Mesenchymal stem cell (in vitro differentiated cells and primary cell): Measurements from ENCODE around the gene NINJ2.

Experiments
- DNase-seq: peaks from one replicate; pipeline ENCODE4 v3.0.0-alpha.2; 2013
- H2AFZ ChIP-seq: one replicate; pipeline ENCODE4 v1.6.1; 2013; ENCODE audit warnings: low read depth, mild to moderate bottlenecking, control low read depth, inconsistent platforms, low read length, moderate library complexity
- H2AK5ac ChIP-seq: 2 replicates; pipeline ENCODE4 v1.6.1; 2013; ENCODE audit warnings: low read length, moderate library complexity, mild to moderate bottlenecking, inconsistent platforms; ENCODE audit not compliant: severe bottlenecking
- H2BK120ac ChIP-seq: one replicate; pipeline ENCODE4 v1.6.1; 2013; ENCODE audit warnings: low read depth, mild to moderate bottlenecking, inconsistent platforms, low read length, moderate library complexity
- H2BK12ac ChIP-seq, 2 experiments: one replicate each; pipeline ENCODE4 v1.6.1; 2013; ENCODE audit warnings: inconsistent platforms in 2 of 2, low read length in 2 of 2, mild to moderate bottlenecking in 2 of 2, moderate library complexity in 2 of 2, control low read depth in 1 of 2
- H2BK15ac ChIP-seq: one replicate; pipeline ENCODE4 v1.6.1; 2013; ENCODE audit warnings: mild to moderate bottlenecking, low read depth, inconsistent platforms; ENCODE audit not compliant: poor library complexity, severe bottlenecking
- H2BK5ac ChIP-seq: 2 replicates; pipeline ENCODE4 v1.6.1; 2013; ENCODE audit warnings: low read depth, mild to moderate bottlenecking, low read length, control low read depth, inconsistent platforms; ENCODE audit not compliant: poor library complexity, severe bottlenecking
- H3K14ac ChIP-seq, 2 experiments: one replicate each; pipeline ENCODE4 v1.6.1; 2013; ENCODE audit warnings: inconsistent platforms in 2 of 2, low read length in 2 of 2, control low read depth in 1 of 2, mild to moderate bottlenecking in 1 of 2, moderate library complexity in 1 of 2
- H3K18ac ChIP-seq, 2 experiments: one replicate each; pipeline ENCODE4 v1.6.1; 2013; ENCODE audit warnings: inconsistent platforms in 2 of 2, low read length in 2 of 2, control low read depth in 1 of 2, low read depth in 1 of 2, mild to moderate bottlenecking in 1 of 2
- H3K23ac ChIP-seq, 2 experiments: one replicate each; pipeline ENCODE4 v1.6.1; 2013; ENCODE audit warnings: inconsistent platforms in 2 of 2, low read length in 2 of 2, mild to moderate bottlenecking in 2 of 2, moderate library complexity in 2 of 2, control low read depth in 1 of 2
- H3K27ac ChIP-seq: 2 replicates; pipeline ENCODE4 v1.5.1; 2013; ENCODE audit warnings: mild to moderate bottlenecking, moderate library complexity, low read length, control low read depth, inconsistent platforms; ENCODE audit not compliant: poor library complexity, severe bottlenecking
- H3K27me3 ChIP-seq, 2 experiments: 2 replicates each; pipeline versions ENCODE4 v1.6.1 to v1.7.0; 2013; ENCODE audit warnings: low read length in 2 of 2, mild to moderate bottlenecking in 2 of 2, moderate library complexity in 2 of 2, control low read depth in 1 of 2, inconsistent platforms in 1 of 2; ENCODE audit not compliant: control insufficient read depth in 1 of 2, insufficient read depth in 1 of 2
- H3K36me3 ChIP-seq, 2 experiments: 2 replicates each; pipeline versions ENCODE4 v1.6.1 to v1.7.0; 2013; ENCODE audit warnings: low read length in 2 of 2, control low read depth in 1 of 2, inconsistent platforms in 1 of 2, low read depth in 1 of 2, mild to moderate bottlenecking in 1 of 2; ENCODE audit not compliant: insufficient read depth in 2 of 2, control insufficient read depth in 1 of 2
- H3K4ac ChIP-seq, 2 experiments: one replicate each; pipeline ENCODE4 v1.6.1; 2013; ENCODE audit warnings: inconsistent platforms in 2 of 2, low read length in 2 of 2, mild to moderate bottlenecking in 2 of 2, moderate library complexity in 2 of 2, control low read depth in 1 of 2, low read depth in 1 of 2
- H3K4me1 ChIP-seq: 2 replicates; pipeline ENCODE4 v1.6.1; 2013; ENCODE audit warnings: low read depth, low read length, control low read depth; ENCODE audit not compliant: control insufficient read depth, insufficient read depth
- H3K4me2 ChIP-seq: 2 replicates; pipeline ENCODE4 v1.6.1; 2013; ENCODE audit warnings: low read length, mild to moderate bottlenecking, inconsistent platforms; ENCODE audit not compliant: poor library complexity, severe bottlenecking
- H3K4me3 ChIP-seq, 2 experiments: 2 replicates each; pipeline versions ENCODE4 v1.5.1 to v1.7.0; 2013; ENCODE audit warnings: low read length in 2 of 2, mild to moderate bottlenecking in 2 of 2, control low read depth in 1 of 2, low read depth in 1 of 2; ENCODE audit not compliant: insufficient read depth in 1 of 2
- H3K79me1 ChIP-seq: replicated peaks from 2 replicates; pipeline ENCODE4 v1.6.1; 2013; ENCODE audit warnings: mild to moderate bottlenecking, control low read depth, low read length, inconsistent platforms; ENCODE audit not compliant: poor library complexity, severe bottlenecking
- H3K9ac ChIP-seq: 2 replicates; pipeline ENCODE4 v1.7.0; 2013; ENCODE audit warnings: mild to moderate bottlenecking, low read length, moderate library complexity
- H3K9me3 ChIP-seq: 2 replicates; pipeline ENCODE4 v1.7.0; 2013; ENCODE audit warnings: mild to moderate bottlenecking, low read length; ENCODE audit not compliant: control insufficient read depth
- H4K8ac ChIP-seq: one replicate; pipeline ENCODE4 v1.6.1; 2013; ENCODE audit warnings: inconsistent platforms, mild to moderate bottlenecking, low read length, moderate library complexity
- H4K91ac ChIP-seq: one replicate; pipeline ENCODE4 v1.6.1; 2013; ENCODE audit warnings: mild to moderate bottlenecking, low read length, inconsistent platforms
- WGBS: methylation state at CpG from one replicate; pipeline ENCODE4 v1.1.7; 2013; ENCODE audit warnings: mixed read lengths; 5-methylcytosine and 5-hydroxymethylcytosine counted together

The NINJ2 gene

DNA sequence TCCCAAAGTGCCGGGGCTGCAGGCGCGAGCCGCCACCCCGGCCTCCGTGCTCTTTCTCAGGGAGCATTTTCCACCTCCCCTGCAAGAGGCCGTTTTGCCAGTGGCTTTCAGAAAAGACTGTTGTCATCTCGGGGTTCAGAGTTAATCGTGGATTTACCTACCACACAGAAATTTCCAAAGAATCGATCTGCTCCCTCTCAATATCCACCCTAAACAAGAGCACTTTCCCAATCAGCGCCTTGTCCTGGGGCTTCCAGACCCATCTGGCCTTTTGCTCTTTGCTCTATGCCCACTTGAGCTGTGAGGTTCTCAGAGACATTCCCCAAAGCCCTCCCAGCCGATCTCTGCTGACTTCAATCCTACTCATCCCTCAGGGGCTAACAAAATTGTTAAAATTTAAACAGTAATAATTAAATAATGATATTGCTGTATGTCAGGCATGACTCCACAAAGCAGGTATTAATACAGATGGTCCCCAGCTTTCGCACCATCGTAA, 86.6 kb downstream of the NINJ2 start:
- H3K23ac ChIP-seq, result no peak overlapping the region
- H3K4me2 ChIP-seq, result no peak overlapping the region
- peaks cover 2% of the 10 kb centered on the region for H3K79me1 ChIP-seq
- H2BK12ac ChIP-seq, result peak overlapping the region in 1 of 2 experiments; percentile 57
- peak overlapping the region; percentile 83 for H3K9ac ChIP-seq
- H2BK15ac ChIP-seq, result peak overlapping the region; percentile 33
- no peak overlapping the region for H2AK5ac ChIP-seq
- H3K4me1 ChIP-seq, result peaks cover 10% of the 10 kb centered on the region
- H3K18ac ChIP-seq, result peak overlapping the region; percentile 18 to 72
- peak overlapping the region; percentile 99 for H4K8ac ChIP-seq
- H4K91ac ChIP-seq, result peak overlapping the region; percentile 55
- peak overlapping the region; percentile 62 for H2BK120ac ChIP-seq
- H3K27ac ChIP-seq, result no peak overlapping the region
- H3K4ac ChIP-seq, result peak overlapping the region in 1 of 2 experiments; percentile 60
- peak overlapping the region; percentile 86 for H2AFZ ChIP-seq
- no peak overlapping the region for H3K14ac ChIP-seq
- peak overlapping the region in 1 of 2 experiments; percentile 28 for H3K4me3 ChIP-seq
- 97% methylated on average over 13 of the region's 14 CpGs for WGBS
- H3K36me3 ChIP-seq, result no peaks in the 10 kb centered on the region
- no peak overlapping the region for H2BK5ac ChIP-seq
- H3K27me3 ChIP-seq, result peaks cover 0 to 3% of the 10 kb centered on the region in 2 experiments
- no peak for DNase-seq
- no peaks in the 10 kb centered on the region for H3K9me3 ChIP-seq

DNA sequence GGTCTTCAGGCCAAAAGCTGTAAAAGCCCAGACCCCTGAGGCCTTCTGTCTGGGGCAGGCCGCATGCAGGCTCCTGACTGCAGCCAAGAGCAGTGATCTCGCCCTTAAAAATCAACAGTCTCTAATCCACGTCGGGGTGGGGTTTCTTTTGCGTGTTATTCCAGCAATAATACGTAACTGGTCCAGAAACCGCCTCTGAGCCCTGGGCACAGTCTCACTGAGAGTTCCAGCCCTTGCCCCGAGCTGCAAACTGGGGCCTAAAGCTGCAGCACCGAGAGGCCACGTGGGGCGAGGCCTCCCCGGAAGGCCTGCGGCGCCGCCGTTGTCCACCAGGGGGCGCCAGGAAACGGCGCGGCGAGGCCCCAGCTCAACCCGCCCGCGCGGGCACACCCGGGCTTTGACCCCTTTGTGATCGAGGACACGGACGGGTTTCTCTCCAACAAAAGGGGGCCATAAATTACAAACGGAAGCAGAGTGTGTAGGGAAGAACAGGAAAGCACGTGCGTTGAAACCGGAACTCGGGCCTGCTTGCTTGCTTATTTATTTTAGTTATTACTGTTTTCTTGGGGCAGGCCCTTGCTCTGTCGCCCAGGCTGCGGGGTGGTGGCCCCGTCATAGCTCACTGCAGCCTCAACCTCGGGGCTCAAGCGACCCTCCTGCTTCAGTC, 87.2 kb downstream of the NINJ2 start:
- H2BK120ac ChIP-seq, result peak overlapping the region; percentile 62
- no peaks in the 10 kb centered on the region for H3K9me3 ChIP-seq
- 16% methylated on average over 39 of the region's 39 CpGs for WGBS
- H3K14ac ChIP-seq, result no peak overlapping the region
- peak overlapping the region; percentile 83 for H3K9ac ChIP-seq
- H4K8ac ChIP-seq, result peak overlapping the region; percentile 99
- peak; percentile 55 for DNase-seq
- peak overlapping the region; percentile 38 to 72 for H3K18ac ChIP-seq
- peak overlapping the region; percentile 43 for H3K4me2 ChIP-seq
- H3K23ac ChIP-seq, result no peak overlapping the region
- H2AFZ ChIP-seq, result peak overlapping the region; percentile 86
- H3K4ac ChIP-seq, result peak overlapping the region in 1 of 2 experiments; percentile 76
- H2BK15ac ChIP-seq, result peak overlapping the region; percentile 89
- H2AK5ac ChIP-seq, result no peak overlapping the region
- H3K4me1 ChIP-seq, result peaks cover 13% of the 10 kb centered on the region
- H3K27me3 ChIP-seq, result no peaks in the 10 kb centered on the region
- H4K91ac ChIP-seq, result peak overlapping the region; percentile 55
- H3K79me1 ChIP-seq, result peaks cover 2% of the 10 kb centered on the region
- H3K27ac ChIP-seq, result no peak overlapping the region
- peak overlapping the region; percentile 11 to 57 for H2BK12ac ChIP-seq
- no peak overlapping the region for H2BK5ac ChIP-seq
- H3K36me3 ChIP-seq, result no peaks in the 10 kb centered on the region
- H3K4me3 ChIP-seq, result peak overlapping the region in 1 of 2 experiments; percentile 28

DNA sequence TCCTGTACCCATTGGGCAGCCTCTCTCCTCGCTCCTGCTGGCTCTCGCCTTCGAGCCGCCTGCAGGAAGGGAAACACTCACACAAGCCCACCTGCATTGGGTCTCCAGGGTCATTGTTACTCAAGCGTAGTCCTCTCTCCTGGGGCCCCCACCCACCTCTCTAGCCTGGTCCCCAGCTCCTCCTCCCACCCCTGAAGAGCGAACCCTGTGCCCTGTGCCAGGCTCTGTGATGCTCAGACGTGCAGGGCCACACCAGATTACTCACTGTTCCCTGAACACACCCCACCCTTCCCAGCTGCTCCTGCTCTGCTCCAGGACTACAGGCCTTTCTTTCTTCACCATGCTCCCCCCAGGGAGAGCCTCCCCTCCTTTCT, 88.1 kb downstream of the NINJ2 start:
- H3K27ac ChIP-seq, result no peak overlapping the region
- H3K23ac ChIP-seq, result no peak overlapping the region
- H2BK120ac ChIP-seq, result no peak overlapping the region
- no peak overlapping the region for H2AK5ac ChIP-seq
- peak overlapping the region; percentile 58 for H2AFZ ChIP-seq
- no peak overlapping the region for H3K4me3 ChIP-seq
- 89% methylated on average over 7 of the region's 7 CpGs for WGBS
- peaks cover 17% of the 10 kb centered on the region for H3K4me1 ChIP-seq
- H2BK15ac ChIP-seq, result peak overlapping the region; percentile 53
- no peaks in the 10 kb centered on the region for H3K27me3 ChIP-seq
- no peak for DNase-seq
- H3K4ac ChIP-seq, result no peak overlapping the region
- peak overlapping the region; percentile 83 for H3K9ac ChIP-seq
- no peak overlapping the region for H3K14ac ChIP-seq
- H4K91ac ChIP-seq, result no peak overlapping the region
- H4K8ac ChIP-seq, result no peak overlapping the region
- H3K4me2 ChIP-seq, result no peak overlapping the region
- H3K36me3 ChIP-seq, result no peaks in the 10 kb centered on the region
- H2BK5ac ChIP-seq, result no peak overlapping the region
- peak overlapping the region in 1 of 2 experiments; percentile 60 for H3K18ac ChIP-seq
- no peaks in the 10 kb centered on the region for H3K9me3 ChIP-seq
- H3K79me1 ChIP-seq, result peaks cover 2% of the 10 kb centered on the region
- peak overlapping the region in 1 of 2 experiments; percentile 79 for H2BK12ac ChIP-seq

DNA sequence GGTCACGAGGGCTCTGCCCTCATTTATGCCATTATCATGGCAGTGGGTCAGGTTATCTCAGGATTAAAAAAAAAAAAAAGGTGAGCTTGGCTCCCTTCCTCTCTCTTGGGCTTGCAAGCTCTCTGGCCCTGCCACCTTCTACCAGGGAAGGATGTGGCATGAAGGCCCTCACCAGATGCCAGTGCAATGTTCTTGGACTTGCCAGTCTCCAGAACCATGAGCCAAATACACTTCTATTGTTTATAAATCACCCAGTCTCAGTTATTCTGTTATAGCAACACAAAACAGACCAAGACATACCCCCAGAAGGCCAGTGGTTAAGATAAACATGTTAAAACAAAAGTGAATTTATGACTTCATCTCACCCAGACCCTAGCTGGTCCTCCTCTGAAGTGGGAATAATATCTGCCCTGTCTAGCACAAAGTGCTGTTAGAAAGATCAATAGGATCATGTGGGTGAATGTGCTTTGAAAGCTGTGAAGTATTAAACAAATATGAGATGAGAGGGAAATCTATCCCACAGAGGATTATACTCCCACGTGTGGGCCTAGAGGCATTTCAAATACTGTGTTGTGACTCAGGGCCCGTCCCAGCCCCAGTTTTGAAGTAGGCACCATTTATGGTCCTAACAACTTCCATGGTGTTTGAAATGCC, 88.6 kb downstream of the NINJ2 start:
- no peak overlapping the region for H4K8ac ChIP-seq
- H3K9ac ChIP-seq, result peak overlapping the region; percentile 83
- no peak overlapping the region for H3K23ac ChIP-seq
- H4K91ac ChIP-seq, result no peak overlapping the region
- H3K79me1 ChIP-seq, result peaks cover 2% of the 10 kb centered on the region
- peak overlapping the region in 1 of 2 experiments; percentile 54 for H2BK12ac ChIP-seq
- peak; percentile 27 for DNase-seq
- no peak overlapping the region for H2AFZ ChIP-seq
- no peak overlapping the region for H2BK15ac ChIP-seq
- H3K36me3 ChIP-seq, result no peaks in the 10 kb centered on the region
- H3K27me3 ChIP-seq, result no peaks in the 10 kb centered on the region
- WGBS, result 73% methylated on average over 3 of the region's 3 CpGs
- H2BK5ac ChIP-seq, result no peak overlapping the region
- H3K18ac ChIP-seq, result no peak overlapping the region
- H3K4me3 ChIP-seq, result no peak overlapping the region
- H2BK120ac ChIP-seq, result no peak overlapping the region
- peak overlapping the region; percentile 21 for H2AK5ac ChIP-seq
- no peak overlapping the region for H3K4me2 ChIP-seq
- H3K4me1 ChIP-seq, result peaks cover 18% of the 10 kb centered on the region
- H3K9me3 ChIP-seq, result no peaks in the 10 kb centered on the region
- no peak overlapping the region for H3K4ac ChIP-seq
- no peak overlapping the region for H3K27ac ChIP-seq
- no peak overlapping the region for H3K14ac ChIP-seq
